ENCODE measurements around the gene SF1. TPM values are rescaled to one million over a fixed set of nuclear protein-coding genes. Genes with fewer than 3 reads are reported as not detected.

SF1 gene
- polyA plus RNA-seq, 6 donors from 2014 or later: 68.6 to 242 (median 132) TPM

DNA sequence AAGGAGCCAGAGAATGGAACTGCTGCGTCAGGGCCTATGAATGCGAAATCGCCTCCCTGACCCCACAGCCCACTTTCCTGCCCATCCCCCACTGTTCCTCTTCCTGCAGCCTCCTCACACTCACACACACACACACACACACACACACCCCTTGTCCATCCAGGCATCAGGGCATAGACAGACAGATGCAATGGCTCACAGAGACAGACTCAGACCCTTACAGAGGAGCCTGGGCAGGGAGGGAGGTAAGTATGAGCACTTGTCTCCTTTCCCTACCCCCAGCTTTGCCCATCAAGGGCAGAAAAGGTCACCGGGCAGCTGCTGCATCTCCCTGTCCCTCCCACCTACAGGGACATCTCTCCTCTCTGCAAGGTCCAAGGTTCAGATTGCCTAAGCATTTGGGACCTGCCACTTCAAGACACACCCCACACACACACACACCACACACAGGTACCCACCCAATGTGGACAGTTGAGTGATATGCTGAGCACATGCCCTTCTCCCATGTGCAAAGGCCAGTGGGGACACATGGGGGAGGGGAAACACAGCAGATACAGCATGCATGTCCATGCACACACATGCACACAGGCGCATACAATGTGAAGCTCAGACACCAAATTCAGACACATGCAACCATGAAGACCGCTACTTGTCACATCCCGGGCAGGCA lies 53.3 kb downstream of the SF1 start:
- Mint-ChIP-seq H3K36me3 (no peaks in the 10 kb centered on the region), H3K9me3 (no peaks in the 10 kb centered on the region), H3K4me3 (peak overlapping the region in 4 of 8 donors; percentile 25 to 72 (median 46)), H3K4me1 (peaks cover 23 to 39% (median 24%) of the 10 kb centered on the region in 3 donors), H3K27me3 (peaks cover 0 to 28% (median 22%) of the 10 kb centered on the region in 3 donors), H3K27ac (peak overlapping the region in 1 of 6 donors; percentile 62)
- DNase-seq (no peak), ATAC-seq (ENCODE audit: low read depth in 2 of 2) (no peak)

DNA sequence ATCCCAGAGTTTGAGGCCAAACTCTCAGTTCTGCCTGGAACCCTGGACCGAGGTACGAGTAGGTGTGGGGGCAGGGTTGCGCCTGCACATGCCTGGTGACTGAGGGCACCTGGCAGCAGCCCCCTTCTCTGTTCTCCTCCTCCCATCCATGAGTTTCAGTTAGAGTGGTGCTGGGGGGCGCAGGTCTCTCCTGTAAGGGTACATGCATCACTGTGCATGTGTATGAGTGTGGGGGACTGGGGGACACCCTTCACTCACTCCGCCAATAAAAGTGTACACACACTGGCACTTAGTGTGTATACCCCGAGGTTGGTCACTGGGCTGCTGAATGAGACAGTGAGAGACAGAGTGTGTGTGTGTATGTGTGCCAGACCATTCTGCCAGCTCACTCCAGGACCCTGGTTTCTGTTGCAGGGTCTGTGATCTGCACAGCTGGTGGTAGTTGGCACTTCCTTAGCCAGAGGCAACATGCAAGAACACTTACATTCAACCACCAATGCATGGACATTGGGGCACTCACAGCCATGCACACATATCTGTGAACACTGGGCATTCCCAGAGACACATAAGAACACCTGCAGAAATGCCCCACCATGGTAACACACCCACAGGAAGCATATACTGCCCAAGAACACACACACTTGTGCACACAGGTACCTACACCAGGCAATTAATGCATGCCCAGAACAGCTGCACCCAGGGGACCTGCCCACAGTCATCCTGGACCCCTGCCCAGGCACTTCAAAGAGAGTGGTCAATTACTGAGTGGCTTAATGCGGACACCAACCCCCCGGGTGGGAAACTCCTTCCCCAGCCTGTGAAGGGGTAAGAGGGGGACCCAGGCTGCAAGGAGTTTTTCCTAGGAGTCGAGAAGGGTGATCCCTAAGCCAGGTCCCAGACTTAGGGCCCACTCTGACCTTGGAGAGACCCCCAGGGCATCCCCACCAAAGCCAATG lies 54.2 kb downstream of the SF1 start:
- ATAC-seq (ENCODE audit: low read depth in 2 of 2) (no peak), DNase-seq (no peak)
- Mint-ChIP-seq H3K9me3 (no peaks in the 10 kb centered on the region), H3K36me3 (no peaks in the 10 kb centered on the region), H3K4me1 (peaks cover 23 to 37% (median 24%) of the 10 kb centered on the region in 3 donors), H3K4me3 (peak overlapping the region; percentile 28 to 85 (median 78)), H3K27ac (peak overlapping the region in 1 of 6 donors; percentile 5), H3K27me3 (peaks cover 0 to 30% (median 25%) of the 10 kb centered on the region in 3 donors)

DNA sequence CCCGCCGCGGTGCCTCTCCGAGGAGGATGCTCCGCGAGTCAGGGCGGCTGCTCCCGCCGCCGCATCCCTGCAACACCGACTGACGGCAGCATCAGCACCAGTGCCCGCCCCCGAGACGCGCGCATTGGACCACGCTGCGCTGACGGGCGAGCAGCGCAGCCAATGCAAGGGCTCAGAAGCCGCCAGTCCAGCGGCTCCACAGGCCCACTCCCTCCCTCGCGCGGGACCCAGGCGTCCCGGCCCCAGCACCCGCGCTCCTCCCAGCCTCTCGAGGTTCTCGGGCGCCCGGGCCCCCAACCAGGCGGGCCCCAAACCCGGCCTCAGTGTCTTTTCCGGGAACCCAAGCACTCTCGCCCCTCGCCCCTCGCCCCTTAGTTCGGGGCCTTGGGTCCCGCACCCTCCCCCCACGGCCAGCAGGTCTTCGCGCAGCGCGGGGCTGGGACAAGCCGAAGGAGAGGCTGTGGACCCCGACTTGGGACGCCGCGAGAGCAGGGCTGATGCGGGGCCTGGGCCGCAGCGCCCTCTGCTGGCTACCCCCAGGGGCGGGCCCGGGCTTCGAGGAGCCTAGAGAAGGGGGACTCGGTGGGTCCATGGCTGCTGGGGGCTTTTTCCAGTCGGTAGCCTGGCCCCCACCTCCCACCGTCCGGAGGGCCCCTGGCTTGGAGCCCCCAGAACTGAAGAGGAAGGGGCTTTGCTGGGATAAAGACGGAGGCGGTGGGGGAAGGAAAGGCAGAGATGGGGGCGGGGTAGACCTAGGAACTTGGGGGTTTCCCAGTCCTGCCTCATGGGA lies 55.0 kb downstream of the SF1 start, which contains the start of gene NRXN2:
Gene NRXN2, minus strand, starts transcription at position 81 of the 790 bp plus-strand sequence. CDS start 9,498 bp downstream, outside the sequence.
- ATAC-seq (ENCODE audit: low read depth in 2 of 2): peak; percentile 86 to 89
- DNase-seq: peak; percentile 79
- peaks cover 21 to 37% (median 23%) of the 10 kb centered on the region in 3 donors for H3K4me1 Mint-ChIP-seq
- no peaks in the 10 kb centered on the region for H3K9me3 Mint-ChIP-seq
- H3K27me3 Mint-ChIP-seq: peaks cover 7 to 34% (median 28%) of the 10 kb centered on the region in 3 donors
- H3K4me3 Mint-ChIP-seq: peak within 1 kb of the TSS; percentile 28 to 85 (median 78)
- no peaks in the 10 kb centered on the region for H3K36me3 Mint-ChIP-seq
- peak within 1 kb of the TSS in 5 of 6 donors; percentile 15 to 93 (median 64) for H3K27ac Mint-ChIP-seq

GRCh38 chr11:64722141-64723065 lies 55.9 kb downstream of the SF1 start:
- Mint-ChIP-seq H3K4me1 (peaks cover 23 to 32% (median 23%) of the 10 kb centered on the region in 3 donors), H3K27ac (peak overlapping the region in 3 of 6 donors; percentile 15 to 93 (median 64)), H3K36me3 (no peaks in the 10 kb centered on the region), H3K9me3 (no peaks in the 10 kb centered on the region), H3K4me3 (peak overlapping the region; percentile 2 to 84 (median 58)), H3K27me3 (peaks cover 7 to 43% (median 38%) of the 10 kb centered on the region in 3 donors)
- no peak for DNase-seq
- no peak for ATAC-seq (ENCODE audit: low read depth in 2 of 2)

DNA sequence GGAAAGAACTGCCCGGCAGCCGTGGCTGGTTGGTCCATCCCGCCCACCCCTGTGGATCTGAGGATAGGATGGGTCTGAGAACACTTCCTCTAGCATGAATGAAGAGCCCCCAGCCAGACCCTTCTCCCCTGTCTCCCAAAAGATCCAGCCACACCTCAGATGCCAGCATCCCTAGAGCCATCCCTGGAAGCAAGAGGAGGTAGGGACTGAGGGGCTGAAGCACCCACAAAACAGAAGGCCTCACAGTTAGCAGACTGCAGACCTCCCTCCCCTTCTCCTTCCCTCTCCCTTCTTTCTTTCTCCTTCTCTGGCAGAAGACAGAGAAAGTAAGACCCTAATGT lies 57.0 kb downstream of the SF1 start:
- H3K4me1 Mint-ChIP-seq: peaks cover 23 to 29% (median 28%) of the 10 kb centered on the region in 3 donors
- H3K27ac Mint-ChIP-seq: peak overlapping the region in 1 of 6 donors; percentile 38
- DNase-seq (no peak), ATAC-seq (ENCODE audit: low read depth in 2 of 2) (no peak)
- no peaks in the 10 kb centered on the region for H3K9me3 Mint-ChIP-seq
- H3K27me3 Mint-ChIP-seq: peaks cover 8 to 54% (median 48%) of the 10 kb centered on the region in 3 donors
- no peaks in the 10 kb centered on the region for H3K36me3 Mint-ChIP-seq
- peak overlapping the region in 3 of 8 donors; percentile 4 to 35 (median 29) for H3K4me3 Mint-ChIP-seq

DNA sequence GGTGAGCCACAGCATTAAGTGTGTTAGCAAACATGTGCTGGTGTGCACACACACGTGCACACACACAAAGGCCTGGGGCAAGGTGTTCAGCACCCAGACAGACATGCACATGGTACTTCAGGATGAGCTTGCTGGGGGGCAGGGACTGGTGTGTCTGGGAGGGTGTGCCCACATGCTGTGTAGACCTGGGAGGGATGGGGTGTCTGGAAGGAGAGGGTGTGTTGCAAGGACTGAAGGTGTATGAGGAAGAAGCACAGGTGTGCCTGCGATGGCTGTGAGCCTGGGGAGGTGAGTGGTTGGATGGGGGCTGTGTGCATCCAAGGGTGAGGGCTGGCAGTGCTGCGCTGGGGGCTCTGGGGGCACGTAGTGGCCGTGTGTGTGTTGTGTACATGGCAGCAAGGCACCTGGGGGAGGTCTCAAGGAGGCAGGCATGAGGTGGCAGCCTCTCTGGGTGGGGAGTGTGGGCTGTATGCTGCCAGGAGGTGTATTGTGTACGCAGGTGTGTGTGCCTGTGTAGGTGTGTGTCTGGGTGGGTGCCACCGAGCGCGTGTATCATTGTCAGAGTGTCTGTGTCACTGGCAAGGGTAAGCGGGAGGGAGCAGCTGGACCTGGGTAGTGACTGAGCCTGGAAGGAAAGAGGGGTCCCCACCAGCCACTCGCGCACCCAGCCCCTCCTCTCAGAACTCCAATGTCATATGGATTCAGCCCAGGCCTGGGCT lies 57.5 kb downstream of the SF1 start:
- H3K9me3 Mint-ChIP-seq: no peaks in the 10 kb centered on the region
- no peak overlapping the region for H3K27ac Mint-ChIP-seq
- peaks cover 10 to 59% (median 54%) of the 10 kb centered on the region in 3 donors for H3K27me3 Mint-ChIP-seq
- H3K4me1 Mint-ChIP-seq: peaks cover 23 to 27% (median 27%) of the 10 kb centered on the region in 3 donors
- ATAC-seq (ENCODE audit: low read depth in 2 of 2) (no peak), DNase-seq (no peak)
- H3K36me3 Mint-ChIP-seq: no peaks in the 10 kb centered on the region
- peak overlapping the region in 2 of 8 donors; percentile 4 to 64 for H3K4me3 Mint-ChIP-seq

DNA sequence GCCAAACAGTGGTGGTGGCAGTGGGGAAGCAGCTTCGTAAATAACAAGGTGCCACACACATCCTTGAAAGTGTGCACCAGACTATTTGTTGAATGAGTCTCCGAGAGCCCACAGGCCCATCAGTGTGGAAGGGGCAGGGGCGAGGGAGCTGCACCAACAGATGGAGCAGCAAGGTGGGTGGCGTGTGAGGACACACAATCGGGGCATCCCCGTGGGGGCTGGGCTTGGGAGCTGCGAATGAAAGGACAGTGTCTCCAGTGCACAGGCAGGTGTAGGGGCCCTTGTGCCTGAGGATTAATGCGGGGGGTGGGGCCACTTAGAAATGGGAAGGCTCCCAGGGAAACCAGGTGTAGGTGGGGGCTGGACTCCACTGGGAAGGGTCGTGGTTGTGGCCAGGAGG lies 58.2 kb downstream of the SF1 start:
- peak overlapping the region in 1 of 8 donors; percentile 64 for H3K4me3 Mint-ChIP-seq
- H3K9me3 Mint-ChIP-seq: peaks cover 0 to 1% (median 0%) of the 10 kb centered on the region in 7 donors
- DNase-seq (no peak), ATAC-seq (ENCODE audit: low read depth in 2 of 2) (no peak)
- no peaks in the 10 kb centered on the region for H3K36me3 Mint-ChIP-seq
- H3K4me1 Mint-ChIP-seq: peaks cover 18 to 20% (median 20%) of the 10 kb centered on the region in 3 donors
- H3K27me3 Mint-ChIP-seq: peaks cover 13 to 65% (median 60%) of the 10 kb centered on the region in 3 donors
- no peak overlapping the region for H3K27ac Mint-ChIP-seq

DNA sequence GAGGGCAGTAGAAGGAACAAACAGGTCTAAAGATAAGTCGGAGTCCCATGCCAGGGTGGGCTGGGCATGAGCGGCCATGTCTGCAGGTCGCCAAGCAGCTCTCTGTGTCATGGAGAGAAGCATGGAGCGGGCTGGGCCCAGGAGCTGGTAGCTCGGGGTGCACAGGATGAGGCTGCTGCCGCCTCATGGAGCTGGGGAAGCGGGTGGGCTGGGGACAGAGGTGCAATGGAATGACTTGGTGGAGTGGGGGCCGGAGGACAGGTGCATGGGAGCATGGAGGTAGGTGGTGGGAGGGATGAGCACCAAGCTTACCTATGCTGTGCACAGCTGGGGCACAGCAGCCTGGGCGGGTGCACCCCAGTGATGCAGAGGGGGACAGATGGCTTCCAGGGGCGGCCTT lies 58.9 kb downstream of the SF1 start:
- no peak overlapping the region for H3K27ac Mint-ChIP-seq
- ATAC-seq (ENCODE audit: low read depth in 2 of 2) (no peak), DNase-seq (no peak)
- H3K4me1 Mint-ChIP-seq: peaks cover 12 to 18% (median 14%) of the 10 kb centered on the region in 3 donors
- no peak overlapping the region for H3K4me3 Mint-ChIP-seq
- H3K27me3 Mint-ChIP-seq: peaks cover 21 to 73% (median 68%) of the 10 kb centered on the region in 3 donors
- H3K9me3 Mint-ChIP-seq: peaks cover 0 to 3% (median 0%) of the 10 kb centered on the region in 7 donors
- H3K36me3 Mint-ChIP-seq: no peaks in the 10 kb centered on the region

GRCh38 chr11:64718780-64719124 lies 59.6 kb downstream of the SF1 start:
- Mint-ChIP-seq H3K4me1 (peaks cover 5 to 20% (median 10%) of the 10 kb centered on the region in 3 donors), H3K27ac (no peak overlapping the region), H3K27me3 (peaks cover 26 to 79% (median 74%) of the 10 kb centered on the region in 3 donors), H3K4me3 (no peak overlapping the region), H3K36me3 (no peaks in the 10 kb centered on the region), H3K9me3 (peaks cover 0 to 3% (median 0%) of the 10 kb centered on the region in 7 donors)
- DNase-seq (no peak), ATAC-seq (ENCODE audit: low read depth in 2 of 2) (no peak)

DNA sequence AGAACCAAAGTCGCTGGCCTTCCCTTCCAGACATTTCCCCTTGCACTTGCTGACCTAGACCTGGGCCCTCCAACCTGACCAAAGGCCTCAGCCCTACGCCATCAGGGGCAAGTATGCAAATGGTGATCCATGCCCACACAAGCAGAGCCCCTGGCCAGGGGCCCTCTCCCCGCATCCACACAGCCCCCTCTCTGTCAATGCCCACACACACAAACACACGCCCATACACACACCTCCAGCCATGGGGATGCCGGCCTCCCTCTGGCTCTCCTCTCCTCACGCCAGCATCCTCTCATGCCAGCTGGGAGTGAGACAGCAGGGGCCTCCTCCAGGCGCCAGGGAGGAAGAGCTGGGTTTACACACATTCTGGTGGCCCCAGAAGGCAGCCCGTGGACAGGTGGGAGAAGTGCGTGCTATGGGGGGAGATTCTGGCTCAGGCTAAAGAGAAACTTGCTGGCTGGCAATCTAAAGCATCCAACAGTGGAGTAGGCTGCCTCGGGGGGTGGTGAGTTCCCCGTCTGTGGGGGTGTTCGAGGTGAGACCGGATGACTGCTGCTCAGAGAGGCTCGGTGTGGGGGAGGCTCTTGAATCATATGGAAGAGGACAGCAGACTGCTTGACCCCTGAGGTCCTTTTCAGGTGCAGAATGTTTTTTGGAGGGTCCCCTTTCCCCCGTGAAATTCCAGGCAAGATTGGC lies 60.1 kb downstream of the SF1 start:
- Mint-ChIP-seq H3K9me3 (peaks cover 0 to 3% (median 0%) of the 10 kb centered on the region in 7 donors), H3K4me3 (no peak overlapping the region), H3K36me3 (no peaks in the 10 kb centered on the region), H3K4me1 (peaks cover 0 to 21% (median 7%) of the 10 kb centered on the region in 3 donors), H3K27me3 (peaks cover 26 to 80% (median 75%) of the 10 kb centered on the region in 3 donors), H3K27ac (no peak overlapping the region)
- no peak for ATAC-seq (ENCODE audit: low read depth in 2 of 2)
- no peak for DNase-seq

DNA sequence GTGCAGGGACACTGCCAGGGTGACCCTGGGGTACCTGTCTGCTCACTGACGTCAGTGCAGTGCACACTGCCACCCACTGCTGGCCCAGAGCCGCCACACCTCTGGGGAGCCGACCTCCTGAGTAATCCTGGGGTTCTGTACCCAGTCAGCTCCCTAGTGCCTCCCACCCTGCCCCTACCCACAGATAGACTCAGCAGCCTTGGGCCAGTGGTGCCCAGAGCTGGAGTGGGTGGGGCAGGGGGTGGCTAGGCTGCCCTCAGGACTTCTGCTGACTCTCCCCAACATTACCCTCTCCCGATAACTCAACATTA lies 61.1 kb downstream of the SF1 start:
- DNase-seq (no peak), ATAC-seq (ENCODE audit: low read depth in 2 of 2) (no peak)
- Mint-ChIP-seq H3K4me3 (no peak overlapping the region), H3K36me3 (peaks cover 0 to 1% of the 10 kb centered on the region in 2 donors), H3K27ac (peak overlapping the region in 1 of 6 donors; percentile 74), H3K4me1 (peaks cover 3 to 23% (median 4%) of the 10 kb centered on the region in 3 donors), H3K9me3 (peaks cover 0 to 3% (median 0%) of the 10 kb centered on the region in 7 donors), H3K27me3 (peaks cover 29 to 76% (median 74%) of the 10 kb centered on the region in 3 donors)
